NCI-H2227 treated with DMSO at 0.1 percent for 48 hours (cell line): Measurements from ENCODE around the gene MRM2.

Experiments used
- DNase-seq: peaks from one replicate; lab custom pipeline; 2025; lab: John Stamatoyannopoulos, UW

MRM2 gene

DNA sequence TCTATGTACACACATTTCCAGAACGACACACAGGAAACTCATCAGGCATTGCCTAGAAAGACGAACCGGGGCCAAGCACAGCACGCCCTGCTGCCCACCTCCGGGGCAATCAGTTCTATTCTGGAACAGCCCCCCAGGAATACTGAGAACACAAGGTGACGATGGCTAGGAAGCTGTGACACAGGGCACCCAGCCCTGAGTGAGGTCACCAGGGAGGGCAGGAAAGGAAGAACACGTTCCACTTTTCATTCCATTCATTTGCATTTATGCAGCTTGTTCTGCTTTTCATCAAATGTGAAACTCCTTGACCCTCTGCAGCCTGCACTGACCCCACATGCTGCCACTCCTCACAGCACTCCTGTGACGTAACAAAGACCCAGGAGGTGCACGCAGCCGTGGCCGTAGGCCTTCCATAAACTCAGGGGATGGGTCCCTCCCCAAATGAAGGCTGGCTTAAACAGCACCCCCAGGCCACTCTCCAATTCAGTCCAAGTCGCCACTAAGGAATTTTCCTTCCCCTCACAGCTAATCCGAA, 38.2 kb downstream of the MRM2 start:
- DNase-seq: no peak

DNA sequence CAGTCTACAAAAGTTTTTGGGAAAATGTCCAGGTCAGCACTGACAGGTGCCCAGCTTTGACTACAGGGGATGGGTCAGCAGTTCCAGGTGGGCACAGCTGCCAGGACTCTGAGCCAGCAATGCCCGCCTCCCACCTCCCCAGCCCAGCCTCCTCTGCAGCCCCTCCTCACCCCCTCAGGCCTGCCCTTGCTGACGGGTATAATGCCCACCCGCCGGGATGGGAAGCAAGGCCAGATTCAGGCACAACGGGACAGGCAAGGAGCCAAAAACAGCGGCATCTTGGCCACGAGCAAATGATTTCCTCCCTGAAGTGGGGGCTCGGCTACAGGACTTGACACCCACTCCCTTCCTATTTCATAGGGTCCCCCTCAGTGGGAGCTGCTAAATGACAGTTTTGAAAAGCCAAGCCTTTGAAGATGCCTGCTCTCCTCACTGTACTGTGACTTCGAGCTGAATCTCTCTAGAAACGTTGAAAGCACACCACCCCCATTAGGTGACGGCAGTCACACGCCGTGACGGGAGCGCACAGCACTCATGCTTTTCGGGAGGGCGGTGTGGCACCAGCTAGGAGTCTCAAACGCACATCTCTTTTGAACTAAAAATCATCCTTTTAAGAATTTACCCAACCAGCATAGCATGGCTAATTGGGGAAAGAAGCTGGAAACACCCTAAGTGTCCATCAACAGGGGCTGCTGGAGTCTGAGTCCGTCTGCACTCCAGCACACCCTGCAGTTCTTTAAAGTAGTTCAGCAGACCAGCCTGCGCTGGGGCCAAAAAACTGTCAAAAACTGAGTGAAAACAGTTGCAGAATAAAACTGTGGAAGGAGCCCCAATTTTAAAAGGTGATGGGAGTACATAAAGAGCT, 38.9 kb downstream of the MRM2 start:
- no peak for DNase-seq

GRCh38 chr7:2202361-2202761, 39.6 kb downstream of the MRM2 start:
- DNase-seq: no peak

GRCh38 chr7:2201686-2202360, 40.2 kb downstream of the MRM2 start:
- no peak for DNase-seq

GRCh38 chr7:2201128-2201527, 40.9 kb downstream of the MRM2 start:
- DNase-seq: no peak

- DNase-seq: no peak
Observed at GRCh38 chr7:2200584-2200980, 41.4 kb downstream of the MRM2 start.

DNA sequence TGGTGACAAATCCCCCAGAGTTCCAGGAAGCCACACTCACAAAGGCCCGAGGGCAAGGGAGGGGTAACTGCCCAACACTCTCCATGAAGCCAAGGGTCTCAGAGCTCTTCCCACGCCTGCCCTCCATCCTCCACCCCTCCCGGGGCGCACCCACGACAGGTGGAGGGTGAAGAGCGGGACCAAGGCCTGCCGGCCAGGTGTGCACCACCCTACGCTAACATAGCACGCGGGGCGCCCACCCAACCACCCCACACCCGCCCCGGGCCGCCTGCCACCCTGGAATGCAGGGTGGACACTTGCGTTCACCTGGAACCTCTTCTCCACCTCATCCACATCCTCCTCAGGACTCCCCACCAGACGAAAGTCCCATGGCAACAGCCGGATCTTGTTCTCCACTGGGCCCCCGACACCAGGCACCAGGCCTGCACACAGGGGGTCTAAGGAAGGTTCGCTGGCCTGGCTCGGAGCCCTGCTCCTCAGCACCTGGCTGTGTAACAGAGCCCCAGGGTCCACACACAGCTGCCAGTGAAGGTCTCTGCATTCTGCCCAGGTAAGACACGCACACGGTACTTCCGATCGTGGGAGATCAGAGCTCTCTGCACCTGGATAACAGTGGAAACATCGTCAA, 41.9 kb downstream of the MRM2 start:
- DNase-seq: no peak

- no peak for DNase-seq
Observed at GRCh38 chr7:2199528-2199927, 42.5 kb downstream of the MRM2 start.

DNA sequence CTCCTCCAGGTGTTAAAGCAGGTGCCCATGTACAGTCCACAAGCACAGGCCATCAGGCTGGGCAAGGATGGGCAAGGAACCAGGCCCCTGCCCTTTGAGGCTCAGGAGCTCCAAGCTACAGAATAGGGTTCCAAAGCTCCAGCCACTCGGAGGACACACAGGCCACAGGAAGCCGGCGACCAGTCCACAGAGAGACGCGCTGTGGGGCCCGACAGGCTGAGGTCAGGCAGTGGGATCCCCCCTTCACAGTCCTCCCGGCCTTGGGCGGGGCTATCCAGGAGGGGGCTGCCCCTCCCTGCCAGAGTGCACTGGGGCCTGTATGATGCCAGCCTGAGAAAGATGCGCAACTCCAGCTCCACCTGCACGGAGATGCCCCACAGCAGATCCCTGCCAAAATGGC, 43.2 kb downstream of the MRM2 start:
- no peak for DNase-seq

DNA sequence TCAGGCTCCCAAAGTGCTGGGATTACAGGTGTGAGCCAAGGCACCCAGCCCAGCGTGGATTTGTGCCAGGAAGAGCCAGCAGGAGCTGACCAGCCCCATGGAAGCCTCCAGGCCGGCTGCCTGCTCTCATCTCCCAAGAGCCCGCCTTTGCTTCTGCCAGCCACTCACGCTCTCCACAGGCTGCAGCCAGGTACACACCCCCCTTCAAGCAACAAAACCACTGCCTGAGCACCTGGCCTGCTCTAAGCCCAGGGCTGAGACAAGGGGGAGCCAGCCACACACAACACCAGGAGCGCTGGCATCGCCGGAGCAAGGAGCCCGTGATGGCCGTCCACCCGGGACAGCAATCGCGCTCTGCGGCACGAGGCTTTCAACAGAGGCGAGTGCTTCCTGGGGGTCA, 43.8 kb downstream of the MRM2 start:
- no peak for DNase-seq

DNA sequence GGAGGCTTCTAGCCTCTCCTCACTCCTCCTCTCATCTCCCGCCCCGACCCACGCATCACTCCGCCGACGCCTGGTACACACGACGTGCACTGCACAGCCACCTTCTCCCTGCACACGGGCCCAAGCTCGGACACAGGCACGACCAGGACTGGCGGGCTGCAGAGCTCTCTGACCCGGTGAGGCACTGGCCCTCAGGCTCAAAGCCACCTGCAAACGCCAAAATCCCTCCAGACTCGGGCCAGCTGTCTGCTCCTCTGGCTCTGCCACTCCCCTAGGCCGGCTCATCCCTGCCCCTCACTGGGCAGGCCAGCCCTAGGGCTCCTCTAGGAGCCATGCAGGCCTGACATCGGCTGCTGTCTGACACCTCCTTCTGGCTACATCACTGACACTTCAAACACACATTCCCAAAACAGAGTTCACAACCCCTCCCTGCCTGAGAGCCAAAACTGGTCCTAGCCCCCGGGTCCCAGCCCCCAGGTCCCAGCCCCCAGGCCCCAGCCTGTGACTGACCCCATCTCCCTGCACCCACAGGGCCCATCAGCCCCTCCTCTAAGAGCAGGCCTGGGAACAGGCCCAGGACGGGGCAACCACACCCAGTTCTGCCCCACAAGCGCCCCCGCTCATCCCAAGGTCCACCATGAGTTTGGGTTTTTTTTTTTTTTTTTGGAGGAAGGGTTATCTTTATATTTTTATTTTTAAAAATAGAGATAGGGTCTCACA, 44.4 kb downstream of the MRM2 start:
- no peak for DNase-seq

DNA sequence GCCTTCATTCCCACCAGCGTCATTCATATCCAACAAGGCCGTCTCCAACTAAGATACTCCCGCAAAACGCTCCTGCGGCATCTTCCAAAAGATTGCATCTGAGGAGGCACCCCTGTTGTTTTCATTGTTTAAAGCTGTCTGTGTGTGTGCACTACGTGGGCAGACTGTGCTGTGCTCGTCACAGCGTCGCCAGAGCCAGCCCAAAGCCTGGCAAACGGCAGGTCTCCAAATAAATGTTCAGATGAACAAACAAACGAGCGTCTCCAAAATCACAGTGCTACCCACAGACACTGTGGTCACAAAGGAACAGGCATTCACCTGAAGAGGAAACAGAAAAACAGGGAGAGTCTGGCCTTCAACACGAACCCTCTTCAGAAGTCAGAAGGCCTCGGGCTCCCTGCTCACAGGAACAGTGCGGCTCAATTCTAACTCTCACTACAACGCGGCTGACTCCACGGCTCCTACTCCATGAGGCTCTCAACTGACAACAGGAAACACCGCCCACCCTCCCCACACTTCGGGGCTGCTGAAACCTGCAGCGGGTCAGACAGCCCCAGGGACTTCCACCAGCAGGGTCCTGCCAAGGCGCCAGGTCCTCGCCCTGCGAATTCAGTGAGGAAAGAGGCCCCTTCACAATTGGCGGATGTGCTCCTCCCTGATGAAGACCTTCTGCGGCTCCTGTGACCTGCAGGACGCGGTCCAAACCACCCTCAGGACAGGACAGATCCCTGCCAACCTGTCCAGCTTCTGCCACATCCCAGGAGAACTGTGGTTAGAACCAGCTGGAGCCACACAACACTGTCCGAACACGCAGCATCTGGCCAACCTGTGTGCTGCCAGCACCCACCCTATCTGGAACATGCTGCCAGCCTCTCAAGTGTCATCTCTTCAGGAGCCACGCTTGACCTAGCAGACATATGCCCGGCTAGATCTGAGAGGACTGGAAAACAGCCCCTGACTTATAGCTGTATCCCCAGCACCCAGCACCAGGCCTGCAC, 45.3 kb downstream of the MRM2 start:
- no peak for DNase-seq

DNA sequence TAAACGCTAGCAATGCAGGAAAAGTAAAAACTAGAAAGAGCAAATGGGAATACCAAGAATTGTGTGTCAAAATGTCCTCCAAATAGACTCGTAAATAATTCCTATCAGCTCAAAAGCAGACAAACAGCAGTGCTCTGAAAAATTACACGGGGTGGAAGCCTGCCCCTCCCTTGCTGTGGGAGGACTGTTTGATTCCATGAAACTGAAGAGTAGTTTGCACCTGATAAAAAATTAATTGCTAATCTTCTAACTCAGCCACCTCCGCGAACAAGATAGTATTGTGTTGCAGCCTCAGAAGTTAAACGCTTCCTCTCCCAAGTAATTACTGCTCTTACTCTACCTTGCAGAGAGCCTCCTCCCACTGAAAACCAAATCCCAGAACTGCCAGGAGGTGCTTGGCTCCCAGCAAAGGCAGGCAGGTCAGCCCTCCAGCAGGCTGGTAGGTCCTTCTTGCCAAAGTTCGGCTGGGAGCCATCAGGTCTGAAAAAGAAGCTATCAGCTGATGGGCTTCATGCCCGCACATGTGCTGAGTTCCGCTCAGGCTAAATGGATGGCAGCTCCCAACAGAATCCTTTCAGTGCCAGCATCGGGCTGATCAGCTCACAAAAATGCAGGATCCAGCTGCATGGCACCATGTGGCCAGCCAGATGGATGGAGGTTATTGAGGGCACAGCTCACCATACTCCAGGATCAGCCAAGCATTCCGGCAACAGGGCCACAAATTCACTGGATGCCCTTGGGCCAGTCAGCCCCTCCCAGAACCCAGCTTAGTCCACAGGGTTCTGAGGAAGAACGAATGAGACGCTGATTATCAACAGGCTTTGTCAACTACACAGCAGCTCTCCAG, 46.4 kb downstream of the MRM2 start:
- DNase-seq: no peak

- no peak for DNase-seq
Observed at GRCh38 chr7:2193575-2194305, 48.3 kb downstream of the MRM2 start.

- DNase-seq: no peak
Observed at GRCh38 chr7:2192831-2193534, 49.0 kb downstream of the MRM2 start.

DNA sequence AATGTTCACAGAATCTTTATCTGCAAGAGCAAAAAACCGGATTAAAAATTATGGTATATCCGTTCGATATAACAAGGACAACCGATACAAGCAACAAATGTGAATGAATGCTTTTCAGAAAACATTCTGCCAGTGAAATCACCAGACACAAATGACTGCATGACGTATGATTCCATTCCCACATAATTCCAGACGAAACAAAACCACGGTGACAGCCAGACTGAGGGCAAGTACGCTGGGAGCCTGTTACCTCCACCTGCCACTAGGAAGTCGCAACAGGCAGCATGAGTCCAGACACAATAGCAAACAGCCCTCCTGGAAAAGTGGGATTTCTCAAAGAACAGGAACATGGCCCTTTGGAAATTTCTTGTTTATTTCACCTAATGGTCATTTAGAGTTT, 51.0 kb downstream of the MRM2 start:
- DNase-seq: no peak

DNA sequence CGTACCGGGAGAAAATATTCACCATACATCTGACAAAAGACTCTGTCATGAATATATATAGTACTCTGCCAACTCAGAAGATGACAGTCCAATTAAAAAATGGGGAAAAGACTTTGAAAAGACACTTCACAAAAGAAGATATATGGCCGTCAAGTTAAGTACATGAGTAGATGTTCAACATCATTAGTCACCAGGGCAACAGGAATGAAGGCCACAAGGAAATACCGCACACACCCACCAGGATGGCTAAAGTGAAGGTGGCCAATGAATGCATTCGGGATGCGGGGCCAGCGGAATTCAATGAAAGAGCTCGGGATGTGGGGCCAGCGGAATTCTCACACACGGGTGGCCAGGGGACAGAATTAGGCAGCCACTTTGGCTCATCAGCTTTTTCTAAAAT, 51.5 kb downstream of the MRM2 start:
- no peak for DNase-seq

DNA sequence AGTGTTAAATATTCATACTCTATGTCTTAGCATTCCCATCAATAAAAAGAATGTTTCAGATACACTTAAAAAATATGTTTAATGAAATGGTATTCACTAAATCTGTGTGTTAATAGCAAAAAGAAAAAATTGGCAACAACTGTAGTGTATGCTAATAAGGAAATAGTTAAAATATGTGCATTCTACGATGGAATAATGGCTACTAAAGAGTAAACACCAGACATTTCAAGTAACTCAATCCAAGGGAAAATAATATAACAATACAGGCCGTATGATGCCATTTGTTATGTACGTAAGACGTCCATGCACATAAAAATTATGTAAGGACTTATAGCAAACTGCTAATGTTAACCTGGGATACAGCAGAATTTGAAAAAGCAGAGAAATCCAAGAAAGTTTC, 55.8 kb downstream of the MRM2 start:
- no peak for DNase-seq

DNA sequence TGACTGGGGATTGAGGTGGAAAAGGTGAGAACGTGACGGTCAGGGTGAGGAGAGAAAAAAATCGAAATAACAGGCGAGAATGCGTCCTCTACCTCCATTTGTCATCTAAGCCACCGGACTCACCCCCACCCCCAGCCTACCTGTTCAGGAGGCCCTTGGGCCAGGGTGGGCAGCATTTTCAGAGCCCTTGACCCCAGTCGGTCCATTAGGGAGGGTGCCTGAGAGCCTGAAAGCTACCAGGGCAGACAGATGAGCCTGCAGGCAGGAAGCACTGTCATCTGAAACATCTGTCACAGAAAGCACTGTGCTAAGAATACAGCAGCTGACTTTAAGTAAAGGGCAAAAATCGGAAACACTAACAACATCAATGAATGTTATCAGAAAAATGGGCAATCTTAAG, 56.3 kb downstream of the MRM2 start:
- no peak for DNase-seq
